Measurements from ENCODE around the gene CALM3.

The CALM3 gene

DNA sequence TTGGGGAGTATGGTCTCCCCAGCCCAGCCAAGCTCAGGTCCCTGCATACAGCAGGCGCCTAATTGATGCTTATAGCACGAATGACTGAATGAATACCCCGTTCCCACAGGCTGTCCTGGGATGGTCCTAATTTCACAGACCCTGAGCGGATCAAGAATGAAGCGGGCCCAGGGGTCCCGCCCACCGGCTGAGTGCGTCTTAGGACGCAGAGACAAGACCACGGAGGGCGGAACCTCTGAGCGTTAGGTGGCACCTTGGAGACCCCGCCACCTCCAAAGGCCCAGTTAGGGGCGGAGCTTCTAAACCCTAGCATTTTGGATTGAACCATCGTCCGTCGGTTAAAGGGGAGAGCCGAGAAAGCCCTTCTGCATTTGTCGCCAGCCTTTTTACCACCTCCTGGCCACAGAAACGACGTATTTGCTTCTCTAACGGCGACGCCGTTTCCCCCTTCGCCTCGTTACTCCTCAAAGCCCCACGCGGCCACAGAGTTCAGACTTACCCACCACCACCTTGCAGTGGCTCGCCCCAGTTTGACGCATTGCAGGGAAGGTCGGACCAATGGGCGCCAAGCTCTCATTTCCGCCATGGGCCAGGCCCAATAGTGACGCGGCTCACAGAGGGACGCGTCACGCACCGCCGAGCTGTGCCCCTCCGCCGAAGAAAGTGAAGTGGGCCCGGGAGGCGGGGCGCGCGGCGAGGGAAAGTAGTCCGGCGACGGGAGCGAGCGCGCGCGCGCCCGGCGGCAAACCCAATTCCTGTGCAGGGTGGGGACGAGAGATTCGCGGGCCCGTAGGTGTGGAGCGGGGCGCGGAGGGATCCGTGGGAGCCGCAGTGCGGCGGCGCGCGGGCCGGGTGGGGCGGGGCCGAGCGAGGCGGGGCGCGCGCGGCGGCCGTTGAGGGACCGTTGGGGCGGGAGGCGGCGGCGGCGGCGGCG, 479 bp upstream of the CALM3 start:
- Histone ChIP-seq H3K9me3 (ENCODE audit: low read length) (no peaks in the 10 kb centered on the region), H3K4me1 (ENCODE audit: insufficient read depth, low read length) (peaks cover 40% of the 10 kb centered on the region), H3K36me3 (ENCODE audit: insufficient read depth, low read length) (peaks cover 1% of the 10 kb centered on the region)

DNA sequence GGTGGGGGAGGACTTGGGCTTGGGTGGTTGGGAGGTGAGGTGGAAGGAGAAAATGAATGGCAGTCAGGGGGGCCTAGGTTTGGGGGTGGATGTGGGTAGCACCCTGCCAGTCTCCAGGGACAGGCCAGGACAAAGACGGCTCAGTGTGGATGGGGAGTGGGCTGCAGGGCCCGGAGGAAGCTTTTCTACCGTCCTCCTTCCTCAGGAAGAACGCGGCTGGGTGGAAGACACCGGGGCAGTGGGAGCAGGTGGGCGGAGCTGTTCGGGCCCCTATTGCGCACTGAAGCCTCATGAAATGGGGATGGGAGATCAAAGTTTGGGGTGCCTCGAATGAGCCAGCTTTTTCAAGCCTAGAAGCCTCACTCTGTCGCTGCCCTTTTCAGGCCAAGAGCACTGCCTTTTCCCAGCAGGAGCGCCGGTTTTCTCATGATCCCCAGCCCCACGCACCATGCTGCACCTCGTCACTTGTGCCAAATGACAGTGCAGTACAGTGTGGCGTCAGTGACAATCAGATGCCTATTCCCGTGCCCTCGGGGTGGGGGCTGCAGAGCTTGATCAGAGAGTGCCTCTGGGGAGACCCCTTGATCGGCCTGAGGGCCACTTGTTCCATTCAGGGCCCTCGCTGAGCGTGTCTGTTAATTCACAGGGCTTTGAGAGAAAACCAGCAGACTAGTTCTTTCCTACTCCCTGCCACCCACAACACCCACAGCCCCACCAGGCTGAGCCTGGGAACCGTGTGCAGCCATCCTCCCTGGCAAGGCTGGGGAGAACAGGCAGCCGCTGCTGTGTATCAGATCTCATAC, 1.5 kb downstream of the CALM3 start:
- H3K9ac ChIP-seq (ENCODE audit: low read length): peak overlapping the region; percentile 96
- peaks cover 44% of the 10 kb centered on the region for H3K4me1 ChIP-seq (ENCODE audit: insufficient read depth, low read length)
- peaks cover 21% of the 10 kb centered on the region for H3K36me3 ChIP-seq (ENCODE audit: insufficient read depth, low read length)
- H3K9me3 ChIP-seq (ENCODE audit: low read length): no peaks in the 10 kb centered on the region
- peak overlapping the region; percentile 84 to 99 for H3K4me3 ChIP-seq (ENCODE audit: low read depth in 1 of 2, low read length in 2 of 2)
- H3K27ac ChIP-seq (ENCODE audit: low read depth, low read length): peak overlapping the region; percentile 91
- H3K27me3 ChIP-seq (ENCODE audit: control insufficient read depth in 1 of 2, insufficient read depth in 2 of 2, low read length in 2 of 2): no peaks in the 10 kb centered on the region

More for the DNA sequence above, 479 bp upstream of the CALM3 start:
- peak overlapping the region; percentile 60 to 85 for H3K4me3 ChIP-seq (ENCODE audit: low read depth in 1 of 2, low read length in 2 of 2)
- no peaks in the 10 kb centered on the region for H3K27me3 ChIP-seq (ENCODE audit: control insufficient read depth in 1 of 2, insufficient read depth in 2 of 2, low read length in 2 of 2)
- H3K27ac ChIP-seq (ENCODE audit: low read depth, low read length): peak overlapping the region; percentile 84
- H3K9ac ChIP-seq (ENCODE audit: low read length): peak overlapping the region; percentile 39

DNA sequence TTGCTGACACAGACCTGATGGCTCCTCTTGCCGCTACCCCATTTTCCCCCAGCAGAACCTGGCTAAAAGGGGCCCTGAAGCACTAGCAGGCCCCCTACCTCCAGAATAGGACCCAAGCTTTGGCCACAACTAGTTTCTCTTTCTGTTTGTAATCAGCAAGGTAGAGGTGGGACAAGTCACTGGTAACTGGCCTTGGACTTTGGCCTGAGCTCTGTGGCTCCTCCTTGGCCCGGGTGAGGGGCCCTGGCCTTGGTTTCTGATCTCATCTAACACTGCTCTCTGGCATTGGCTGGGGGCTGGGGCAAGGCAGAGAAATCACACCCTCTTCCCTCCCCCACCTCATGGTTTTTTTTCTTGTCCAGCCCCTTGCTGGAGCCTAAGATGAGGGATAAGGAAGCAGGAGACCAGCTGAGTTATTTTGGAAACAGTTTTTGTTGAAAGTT, 2.1 kb downstream of the CALM3 start:
- H3K9me3 ChIP-seq (ENCODE audit: low read length): no peaks in the 10 kb centered on the region
- peaks cover 44% of the 10 kb centered on the region for H3K4me1 ChIP-seq (ENCODE audit: insufficient read depth, low read length)
- peak overlapping the region; percentile 96 for H3K9ac ChIP-seq (ENCODE audit: low read length)
- H3K27ac ChIP-seq (ENCODE audit: low read depth, low read length): peak overlapping the region; percentile 91
- H3K4me3 ChIP-seq (ENCODE audit: low read depth in 1 of 2, low read length in 2 of 2): peak overlapping the region; percentile 84 to 99
- no peaks in the 10 kb centered on the region for H3K27me3 ChIP-seq (ENCODE audit: control insufficient read depth in 1 of 2, insufficient read depth in 2 of 2, low read length in 2 of 2)
- H3K36me3 ChIP-seq (ENCODE audit: insufficient read depth, low read length): peaks cover 26% of the 10 kb centered on the region

DNA sequence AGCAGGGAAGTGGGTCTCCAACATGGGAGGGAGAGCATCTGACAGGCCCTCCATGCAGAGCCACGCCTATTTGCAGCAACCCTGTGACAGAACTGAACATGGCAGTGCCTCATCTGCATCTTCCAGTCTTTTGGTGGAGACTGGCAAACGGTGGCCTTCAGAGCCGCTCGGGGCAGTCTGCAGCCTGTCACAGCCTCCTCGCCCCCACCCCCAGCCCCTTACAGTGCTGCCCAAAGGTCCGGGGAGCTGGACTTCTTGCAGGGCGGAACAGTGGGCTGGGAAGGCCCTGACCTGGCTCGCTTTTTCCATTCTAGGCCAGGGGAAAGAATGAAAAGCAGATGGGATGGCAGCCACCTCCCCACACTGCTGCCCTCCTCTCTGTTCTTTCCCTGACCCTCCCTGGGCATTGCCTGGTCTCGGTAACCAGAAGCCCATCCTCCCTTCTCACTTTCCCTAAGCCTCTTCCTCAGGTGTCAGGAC, 2.7 kb downstream of the CALM3 start:
- Histone ChIP-seq H3K27me3 (ENCODE audit: control insufficient read depth in 1 of 2, insufficient read depth in 2 of 2, low read length in 2 of 2) (no peaks in the 10 kb centered on the region), H3K4me1 (ENCODE audit: insufficient read depth, low read length) (peaks cover 44% of the 10 kb centered on the region), H3K36me3 (ENCODE audit: insufficient read depth, low read length) (peaks cover 32% of the 10 kb centered on the region), H3K9ac (ENCODE audit: low read length) (peak overlapping the region; percentile 96), H3K9me3 (ENCODE audit: low read length) (no peaks in the 10 kb centered on the region), H3K27ac (ENCODE audit: low read depth, low read length) (peak overlapping the region; percentile 91), H3K4me3 (ENCODE audit: low read depth in 1 of 2, low read length in 2 of 2) (peak overlapping the region in 1 of 2 donors; percentile 99)

DNA sequence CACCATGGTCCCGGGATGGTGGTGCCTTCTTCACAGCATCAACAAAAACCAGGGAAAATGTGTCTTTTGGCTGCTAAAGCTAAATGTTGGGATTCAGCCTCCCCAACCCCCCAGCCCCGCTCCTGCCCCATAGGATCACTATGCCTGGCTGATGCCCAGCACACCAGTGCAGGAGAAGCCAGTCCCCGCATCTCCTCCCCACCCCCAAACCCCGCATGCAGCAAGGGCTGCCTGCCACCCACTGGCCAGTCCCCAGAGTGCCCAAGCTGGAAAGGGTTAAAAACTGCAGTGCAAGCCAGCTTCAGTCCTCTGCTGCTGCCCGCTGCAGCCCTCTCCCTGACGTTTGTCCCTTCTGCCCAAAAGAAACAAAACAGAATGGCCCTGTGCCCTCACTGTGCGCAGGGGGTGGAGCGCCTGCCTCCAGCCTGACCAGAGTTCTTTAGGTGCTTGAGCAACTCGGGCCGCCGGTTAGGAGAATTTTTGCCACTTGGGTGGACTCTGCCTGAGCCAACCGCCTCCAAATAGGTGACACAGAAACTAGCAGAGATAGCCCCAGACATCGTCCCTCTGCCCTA, 3.7 kb downstream of the CALM3 start:
- Histone ChIP-seq H3K9me3 (ENCODE audit: low read length) (no peaks in the 10 kb centered on the region), H3K27ac (ENCODE audit: low read depth, low read length) (no peak overlapping the region), H3K36me3 (ENCODE audit: insufficient read depth, low read length) (peaks cover 43% of the 10 kb centered on the region), H3K4me3 (ENCODE audit: low read depth in 1 of 2, low read length in 2 of 2) (peak overlapping the region in 1 of 2 donors; percentile 3), H3K27me3 (ENCODE audit: control insufficient read depth in 1 of 2, insufficient read depth in 2 of 2, low read length in 2 of 2) (no peaks in the 10 kb centered on the region), H3K9ac (ENCODE audit: low read length) (no peak overlapping the region), H3K4me1 (ENCODE audit: insufficient read depth, low read length) (peaks cover 43% of the 10 kb centered on the region)

DNA sequence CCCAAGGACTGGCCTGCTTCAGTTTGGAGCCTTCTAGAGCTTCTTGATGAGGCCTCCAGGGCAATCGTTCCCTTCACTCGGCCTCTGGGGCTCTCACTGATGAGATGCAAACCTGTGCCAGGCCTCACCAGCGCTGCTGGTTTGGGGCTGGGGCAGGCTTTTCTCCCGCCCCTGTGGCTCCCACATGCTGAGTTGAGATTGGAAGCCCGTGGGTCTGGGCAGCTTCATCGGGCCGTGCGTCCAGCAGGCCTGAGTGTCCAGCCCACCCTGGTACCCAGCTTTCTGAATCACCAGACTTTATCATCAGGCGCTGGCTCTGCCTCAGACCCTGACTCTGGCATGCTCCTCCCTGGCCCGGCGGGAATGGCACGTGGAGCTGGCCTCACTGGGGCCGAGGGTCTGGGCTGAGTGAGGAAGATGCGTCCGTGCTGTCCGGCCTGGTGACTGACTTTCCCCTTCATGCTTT, 4.3 kb downstream of the CALM3 start:
- H3K4me3 ChIP-seq (ENCODE audit: low read depth in 1 of 2, low read length in 2 of 2): peak overlapping the region in 1 of 2 donors; percentile 3
- H3K27ac ChIP-seq (ENCODE audit: low read depth, low read length): no peak overlapping the region
- H3K4me1 ChIP-seq (ENCODE audit: insufficient read depth, low read length): peaks cover 40% of the 10 kb centered on the region
- H3K36me3 ChIP-seq (ENCODE audit: insufficient read depth, low read length): peaks cover 45% of the 10 kb centered on the region
- no peaks in the 10 kb centered on the region for H3K9me3 ChIP-seq (ENCODE audit: low read length)
- H3K9ac ChIP-seq (ENCODE audit: low read length): peak overlapping the region; percentile 17
- H3K27me3 ChIP-seq (ENCODE audit: control insufficient read depth in 1 of 2, insufficient read depth in 2 of 2, low read length in 2 of 2): no peaks in the 10 kb centered on the region

DNA sequence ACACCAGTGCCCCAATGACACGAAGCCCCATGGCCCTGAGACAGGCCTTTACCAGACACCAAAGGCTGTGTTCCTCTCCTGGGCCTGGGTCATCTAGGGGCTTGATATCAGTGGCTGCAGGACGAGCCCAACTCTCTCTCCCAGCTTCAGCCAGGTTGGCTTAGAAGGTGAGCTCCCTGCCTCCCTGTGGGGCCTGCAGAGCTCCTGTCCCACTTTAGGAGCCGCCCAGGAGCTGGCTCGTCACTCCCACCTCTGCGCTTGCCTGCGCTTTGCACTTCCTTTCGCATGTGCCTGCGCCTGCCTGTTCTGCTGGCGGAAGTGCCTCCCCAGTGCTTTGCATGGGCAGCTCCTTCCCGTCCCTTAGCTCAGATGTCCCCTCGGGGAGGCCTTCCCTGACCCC, 4.9 kb downstream of the CALM3 start:
- peaks cover 40% of the 10 kb centered on the region for H3K4me1 ChIP-seq (ENCODE audit: insufficient read depth, low read length)
- no peaks in the 10 kb centered on the region for H3K9me3 ChIP-seq (ENCODE audit: low read length)
- H3K4me3 ChIP-seq (ENCODE audit: low read depth in 1 of 2, low read length in 2 of 2): no peak overlapping the region
- no peak overlapping the region for H3K27ac ChIP-seq (ENCODE audit: low read depth, low read length)
- peaks cover 50% of the 10 kb centered on the region for H3K36me3 ChIP-seq (ENCODE audit: insufficient read depth, low read length)
- H3K9ac ChIP-seq (ENCODE audit: low read length): peak overlapping the region; percentile 17
- no peaks in the 10 kb centered on the region for H3K27me3 ChIP-seq (ENCODE audit: control insufficient read depth in 1 of 2, insufficient read depth in 2 of 2, low read length in 2 of 2)

DNA sequence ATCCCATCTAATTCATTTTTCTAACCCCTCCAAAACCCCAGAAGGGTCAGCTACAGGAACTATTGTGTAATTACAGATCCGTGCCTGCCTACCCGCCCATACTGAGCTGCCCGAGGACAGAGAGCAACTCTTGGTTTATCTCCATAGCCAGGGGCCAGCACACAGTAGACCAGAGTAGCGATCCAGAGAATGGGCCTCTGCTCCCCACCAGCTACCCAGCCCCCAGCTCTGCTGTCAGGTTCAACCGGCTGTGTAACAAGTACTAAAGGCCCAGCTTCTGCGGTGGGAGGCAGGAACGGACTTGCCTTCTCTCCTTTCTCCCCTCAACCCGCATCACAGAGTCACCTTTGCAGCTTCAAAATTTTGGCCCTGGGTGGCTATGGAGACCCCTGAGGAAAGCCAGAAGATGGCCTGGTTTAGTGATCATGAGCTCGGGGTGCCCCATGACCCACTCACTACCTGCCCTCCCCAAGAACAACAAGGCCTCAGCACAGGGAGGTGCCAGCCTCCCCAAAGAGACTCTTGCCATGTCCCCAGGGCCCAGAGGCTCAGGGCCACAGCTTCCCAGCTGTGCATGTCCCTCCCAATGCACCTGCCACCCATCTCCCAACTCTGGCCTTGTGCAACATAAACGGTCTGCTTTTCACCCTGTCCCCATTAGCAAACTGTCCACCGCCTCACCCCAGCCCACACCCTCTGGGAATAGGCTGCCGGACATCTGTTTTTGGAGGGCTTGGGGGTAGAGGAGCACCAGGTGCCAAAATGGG, 5.7 kb downstream of the CALM3 start:
- Histone ChIP-seq H3K27me3 (ENCODE audit: control insufficient read depth in 1 of 2, insufficient read depth in 2 of 2, low read length in 2 of 2) (no peaks in the 10 kb centered on the region), H3K36me3 (ENCODE audit: insufficient read depth, low read length) (peaks cover 51% of the 10 kb centered on the region), H3K9me3 (ENCODE audit: low read length) (no peaks in the 10 kb centered on the region), H3K4me3 (ENCODE audit: low read depth in 1 of 2, low read length in 2 of 2) (no peak overlapping the region), H3K4me1 (ENCODE audit: insufficient read depth, low read length) (peaks cover 40% of the 10 kb centered on the region), H3K27ac (ENCODE audit: low read depth, low read length) (no peak overlapping the region), H3K9ac (ENCODE audit: low read length) (no peak overlapping the region)

DNA sequence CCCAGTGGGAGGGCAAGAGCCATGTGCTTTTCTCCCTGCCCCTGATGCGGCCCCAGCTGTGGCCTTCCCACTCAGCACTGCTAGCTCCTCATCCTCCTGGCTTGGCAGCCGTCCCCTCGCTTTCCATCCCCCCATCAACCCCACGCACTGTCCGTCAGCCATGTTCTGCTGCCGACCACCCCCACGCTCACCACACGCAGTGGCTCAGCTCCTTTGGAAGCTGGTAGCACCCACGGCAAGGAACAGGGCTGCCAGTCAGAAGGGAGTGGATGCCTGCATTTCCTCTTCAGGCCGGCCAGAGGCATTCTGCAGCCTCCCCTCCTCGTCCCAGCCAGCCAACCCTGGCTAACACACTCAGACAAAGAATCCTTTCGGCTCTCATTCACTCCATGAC, 6.3 kb downstream of the CALM3 start:
- H3K36me3 ChIP-seq (ENCODE audit: insufficient read depth, low read length): peaks cover 51% of the 10 kb centered on the region
- H3K9ac ChIP-seq (ENCODE audit: low read length): no peak overlapping the region

DNA sequence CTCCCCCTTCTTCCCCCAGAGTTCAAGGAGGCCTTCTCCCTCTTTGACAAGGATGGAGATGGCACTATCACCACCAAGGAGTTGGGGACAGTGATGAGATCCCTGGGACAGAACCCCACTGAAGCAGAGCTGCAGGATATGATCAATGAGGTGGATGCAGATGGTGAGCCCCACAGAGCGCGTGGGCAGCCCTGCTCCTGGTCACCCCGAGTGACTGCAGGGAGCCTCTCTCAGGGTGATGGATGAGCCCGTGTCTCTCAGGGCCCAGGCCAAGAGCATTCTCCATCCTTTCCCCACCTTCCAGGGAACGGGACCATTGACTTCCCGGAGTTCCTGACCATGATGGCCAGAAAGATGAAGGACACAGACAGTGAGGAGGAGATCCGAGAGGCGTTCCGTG, 7.0 kb downstream of the CALM3 start:
- no peaks in the 10 kb centered on the region for H3K27me3 ChIP-seq (ENCODE audit: control insufficient read depth in 1 of 2, insufficient read depth in 2 of 2, low read length in 2 of 2)
- peaks cover 51% of the 10 kb centered on the region for H3K36me3 ChIP-seq (ENCODE audit: insufficient read depth, low read length)

More for the DNA sequence above, 6.3 kb downstream of the CALM3 start:
- Histone ChIP-seq H3K4me3 (ENCODE audit: low read depth in 1 of 2, low read length in 2 of 2) (no peak overlapping the region), H3K27ac (ENCODE audit: low read depth, low read length) (no peak overlapping the region), H3K9me3 (ENCODE audit: low read length) (no peaks in the 10 kb centered on the region), H3K4me1 (ENCODE audit: insufficient read depth, low read length) (peaks cover 36% of the 10 kb centered on the region), H3K27me3 (ENCODE audit: control insufficient read depth in 1 of 2, insufficient read depth in 2 of 2, low read length in 2 of 2) (no peaks in the 10 kb centered on the region)

More for the DNA sequence above, 7.0 kb downstream of the CALM3 start:
- Histone ChIP-seq H3K4me3 (ENCODE audit: low read depth in 1 of 2, low read length in 2 of 2) (no peak overlapping the region), H3K4me1 (ENCODE audit: insufficient read depth, low read length) (peaks cover 29% of the 10 kb centered on the region), H3K9me3 (ENCODE audit: low read length) (no peaks in the 10 kb centered on the region), H3K9ac (ENCODE audit: low read length) (no peak overlapping the region), H3K27ac (ENCODE audit: low read depth, low read length) (no peak overlapping the region)
